Effector memory CD4-positive, alpha-beta T cell (primary cell): ENCODE data around the gene F8.
A peak's percentile ranks its signal among the peaks of the same experiment; 100 is the strongest.

Source experiments
- DNase-seq, 3 donors: peaks; one replicate each; pipeline ENCODE4 v3.0.0-alpha.2; 2020
- H3K27ac ChIP-seq: 2 replicates; pipeline ENCODE4 v1.7.0; 2013; ENCODE audit warnings: mild to moderate bottlenecking, low read length, moderate library complexity; ENCODE audit not compliant: insufficient read depth, poor library complexity, severe bottlenecking
- H3K27me3 ChIP-seq: replicated peaks from 2 replicates; pipeline ENCODE4 v1.7.0; 2013; ENCODE audit warnings: mild to moderate bottlenecking, low read length; ENCODE audit not compliant: insufficient read depth, control insufficient read depth, poor library complexity, severe bottlenecking
- H3K36me3 ChIP-seq: 2 replicates; pipeline ENCODE4 v1.7.0; 2013; ENCODE audit warnings: mild to moderate bottlenecking, low read length, moderate library complexity; ENCODE audit not compliant: control insufficient read depth, insufficient read depth
- H3K4me1 ChIP-seq: 2 replicates; pipeline ENCODE4 v1.7.0; 2013; ENCODE audit warnings: low read length, mild to moderate bottlenecking; ENCODE audit not compliant: control insufficient read depth, insufficient read depth, poor library complexity, severe bottlenecking
- H3K4me3 ChIP-seq: 2 replicates; pipeline ENCODE4 v1.7.0; 2013; ENCODE audit warnings: low read length, low read depth, mild to moderate bottlenecking; ENCODE audit not compliant: insufficient read depth, poor library complexity, severe bottlenecking
- H3K9me3 ChIP-seq: 2 replicates; pipeline ENCODE4 v1.7.0; 2013; ENCODE audit warnings: mild to moderate bottlenecking, low read length, moderate library complexity; ENCODE audit not compliant: control insufficient read depth

The F8 gene

GRCh38 chrX:154990496-154990895, 32.0 kb downstream of the F8 start:
- no peak overlapping the region for H3K27ac ChIP-seq
- no peaks in the 10 kb centered on the region for H3K9me3 ChIP-seq
- DNase-seq = no peak
- H3K4me3 ChIP-seq = no peak overlapping the region
- no peaks in the 10 kb centered on the region for H3K4me1 ChIP-seq
- H3K36me3 ChIP-seq = no peaks in the 10 kb centered on the region
- no peaks in the 10 kb centered on the region for H3K27me3 ChIP-seq

GRCh38 chrX:154988719-154989118, 33.8 kb downstream of the F8 start:
- no peaks in the 10 kb centered on the region for H3K4me1 ChIP-seq
- no peak overlapping the region for H3K27ac ChIP-seq
- no peak overlapping the region for H3K4me3 ChIP-seq
- no peak for DNase-seq
- no peaks in the 10 kb centered on the region for H3K9me3 ChIP-seq
- H3K36me3 ChIP-seq = no peaks in the 10 kb centered on the region
- no peaks in the 10 kb centered on the region for H3K27me3 ChIP-seq

- Histone ChIP-seq H3K27me3 (no peaks in the 10 kb centered on the region), H3K27ac (no peak overlapping the region), H3K4me3 (no peak overlapping the region), H3K9me3 (no peaks in the 10 kb centered on the region), H3K36me3 (no peaks in the 10 kb centered on the region), H3K4me1 (no peaks in the 10 kb centered on the region)
- no peak for DNase-seq
Observed at GRCh38 chrX:154987940-154988339, 34.6 kb downstream of the F8 start.

- Histone ChIP-seq H3K9me3 (no peaks in the 10 kb centered on the region), H3K36me3 (no peaks in the 10 kb centered on the region), H3K4me3 (no peak overlapping the region), H3K4me1 (no peaks in the 10 kb centered on the region), H3K27me3 (no peaks in the 10 kb centered on the region), H3K27ac (no peak overlapping the region)
- DNase-seq = no peak
Observed at GRCh38 chrX:154986826-154987575, 35.5 kb downstream of the F8 start.

GRCh38 chrX:154981116-154981411, 41.5 kb downstream of the F8 start:
- no peak overlapping the region for H3K27ac ChIP-seq
- H3K27me3 ChIP-seq = no peaks in the 10 kb centered on the region
- H3K4me1 ChIP-seq = peaks cover 5% of the 10 kb centered on the region
- H3K4me3 ChIP-seq = peak overlapping the region; percentile 50
- no peak for DNase-seq
- no peaks in the 10 kb centered on the region for H3K9me3 ChIP-seq
- no peaks in the 10 kb centered on the region for H3K36me3 ChIP-seq

GRCh38 chrX:154980330-154981115, 42.0 kb downstream of the F8 start:
- Histone ChIP-seq H3K27ac (no peak overlapping the region), H3K4me1 (peaks cover 5% of the 10 kb centered on the region), H3K4me3 (peak overlapping the region; percentile 50), H3K36me3 (no peaks in the 10 kb centered on the region), H3K27me3 (no peaks in the 10 kb centered on the region), H3K9me3 (no peaks in the 10 kb centered on the region)
- peak; percentile 41 to 65 (median 49) for DNase-seq

- no peak for DNase-seq
Observed at GRCh38 chrX:154979629-154980028, 42.9 kb downstream of the F8 start.

GRCh38 chrX:154968353-154968752, 54.2 kb downstream of the F8 start:
- no peak overlapping the region for H3K27ac ChIP-seq
- H3K27me3 ChIP-seq = no peaks in the 10 kb centered on the region
- H3K36me3 ChIP-seq = no peaks in the 10 kb centered on the region
- no peak for DNase-seq
- H3K4me1 ChIP-seq = no peaks in the 10 kb centered on the region
- H3K4me3 ChIP-seq = no peak overlapping the region
- H3K9me3 ChIP-seq = no peaks in the 10 kb centered on the region

More at GRCh38 chrX:154979629-154980028, 42.9 kb downstream of the F8 start:
- Histone ChIP-seq H3K27ac (no peak overlapping the region), H3K4me1 (peaks cover 5% of the 10 kb centered on the region), H3K4me3 (no peak overlapping the region), H3K36me3 (no peaks in the 10 kb centered on the region), H3K9me3 (no peaks in the 10 kb centered on the region), H3K27me3 (no peaks in the 10 kb centered on the region)

GRCh38 chrX:154967603-154968002, 54.9 kb downstream of the F8 start:
- H3K27me3 ChIP-seq = no peaks in the 10 kb centered on the region
- no peaks in the 10 kb centered on the region for H3K36me3 ChIP-seq
- H3K27ac ChIP-seq = no peak overlapping the region
- H3K4me1 ChIP-seq = no peaks in the 10 kb centered on the region
- no peak for DNase-seq
- H3K9me3 ChIP-seq = no peaks in the 10 kb centered on the region
- H3K4me3 ChIP-seq = no peak overlapping the region

- H3K27ac ChIP-seq = no peak overlapping the region
- no peak for DNase-seq
- H3K4me1 ChIP-seq = no peaks in the 10 kb centered on the region
- H3K27me3 ChIP-seq = no peaks in the 10 kb centered on the region
- no peaks in the 10 kb centered on the region for H3K36me3 ChIP-seq
- H3K4me3 ChIP-seq = no peak overlapping the region
- H3K9me3 ChIP-seq = no peaks in the 10 kb centered on the region
Observed at GRCh38 chrX:154961947-154962346, 60.6 kb downstream of the F8 start.
